Chondrocyte (in vitro differentiated cells): Measurements from ENCODE around the gene SMPD3. TPM values are rescaled to one million over a fixed set of nuclear protein-coding genes. Genes with fewer than 3 reads are reported as not detected.

Source experiments
- DNase-seq: peaks from one replicate; pipeline ENCODE4 v3.0.0; 2021; ENCODE audit warnings: mixed read lengths, low spot score
- H3K27ac Mint-ChIP-seq: one replicate; pipeline ENCODE4 v1.8.0; 2021; ENCODE audit warnings: mild to moderate bottlenecking, moderate library complexity, mixed read lengths; ENCODE audit not compliant: unreplicated experiment
- H3K27me3 Mint-ChIP-seq: 2 replicates; pipeline ENCODE4 v1.8.0; 2021; ENCODE audit warnings: low read depth, mixed read lengths
- H3K36me3 Mint-ChIP-seq: 2 replicates; pipeline ENCODE4 v1.8.0; 2021; ENCODE audit warnings: low read depth, mixed read lengths
- H3K4me1 Mint-ChIP-seq: 2 replicates; pipeline ENCODE4 v1.8.0; 2021; ENCODE audit warnings: low read depth, mild to moderate bottlenecking, mixed read lengths
- H3K4me3 Mint-ChIP-seq: one replicate; pipeline ENCODE4 v1.8.0; 2021; ENCODE audit warnings: mild to moderate bottlenecking, moderate library complexity, mixed read lengths; ENCODE audit not compliant: unreplicated experiment
- H3K9me3 Mint-ChIP-seq: 2 replicates; pipeline ENCODE4 v1.8.0; 2021; ENCODE audit warnings: low read depth, mixed read lengths
- total RNA-seq: library from RNA; stranded (reverse); gene quantifications from 3 replicates; pipeline ENCODE4 v1.2.1, GENCODE V29; 2021
- TF ChIP-seq, protein P1 (sequence below): fragments of 200-600 bp; sonication (generic); IDR thresholded peaks from 2 replicates; pipeline ENCODE4 v1.5.0; 2021; ENCODE audit warnings: antibody characterized with exemption, mild to moderate bottlenecking, moderate library complexity

SMPD3 gene
- total RNA-seq, 1 donor from 2014 or later: not detected

GRCh38 chr16:68454920-68455435 is 6.7 kb upstream of the SMPD3 start:
- Mint-ChIP-seq H3K4me1 (peaks cover 4% of the 10 kb centered on the region), H3K4me3 (no peak overlapping the region), H3K9me3 (no peaks in the 10 kb centered on the region), H3K27ac (no peak overlapping the region), H3K27me3 (no peaks in the 10 kb centered on the region), H3K36me3 (no peaks in the 10 kb centered on the region)
- TF ChIP-seq, protein P1, sequence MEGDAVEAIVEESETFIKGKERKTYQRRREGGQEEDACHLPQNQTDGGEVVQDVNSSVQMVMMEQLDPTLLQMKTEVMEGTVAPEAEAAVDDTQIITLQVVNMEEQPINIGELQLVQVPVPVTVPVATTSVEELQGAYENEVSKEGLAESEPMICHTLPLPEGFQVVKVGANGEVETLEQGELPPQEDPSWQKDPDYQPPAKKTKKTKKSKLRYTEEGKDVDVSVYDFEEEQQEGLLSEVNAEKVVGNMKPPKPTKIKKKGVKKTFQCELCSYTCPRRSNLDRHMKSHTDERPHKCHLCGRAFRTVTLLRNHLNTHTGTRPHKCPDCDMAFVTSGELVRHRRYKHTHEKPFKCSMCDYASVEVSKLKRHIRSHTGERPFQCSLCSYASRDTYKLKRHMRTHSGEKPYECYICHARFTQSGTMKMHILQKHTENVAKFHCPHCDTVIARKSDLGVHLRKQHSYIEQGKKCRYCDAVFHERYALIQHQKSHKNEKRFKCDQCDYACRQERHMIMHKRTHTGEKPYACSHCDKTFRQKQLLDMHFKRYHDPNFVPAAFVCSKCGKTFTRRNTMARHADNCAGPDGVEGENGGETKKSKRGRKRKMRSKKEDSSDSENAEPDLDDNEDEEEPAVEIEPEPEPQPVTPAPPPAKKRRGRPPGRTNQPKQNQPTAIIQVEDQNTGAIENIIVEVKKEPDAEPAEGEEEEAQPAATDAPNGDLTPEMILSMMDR: no peak
- no peak for DNase-seq

DNA sequence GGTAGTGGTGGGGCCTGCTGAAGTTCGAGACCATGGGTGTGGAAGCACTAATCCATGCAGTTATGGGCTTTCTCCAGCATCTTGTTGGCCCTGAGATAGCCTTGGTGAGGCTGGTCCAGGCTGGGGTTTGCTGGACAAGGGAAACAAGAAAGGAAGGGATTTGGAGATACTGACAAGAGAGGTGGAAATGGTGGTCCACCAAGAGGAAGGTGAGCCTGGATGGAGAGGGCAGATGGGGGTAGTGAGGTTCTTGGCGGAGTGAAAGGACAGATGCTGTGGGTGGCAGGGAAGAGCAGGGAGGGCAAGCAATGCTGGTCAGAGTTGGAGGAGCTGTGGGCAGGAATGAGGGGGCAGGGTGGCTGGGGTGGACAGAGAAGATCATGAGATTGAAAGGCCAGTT is 5.5 kb upstream of the SMPD3 start:
- peaks cover 10% of the 10 kb centered on the region for H3K4me1 Mint-ChIP-seq
- H3K36me3 Mint-ChIP-seq: no peaks in the 10 kb centered on the region
- no peak overlapping the region for H3K4me3 Mint-ChIP-seq
- TF ChIP-seq, protein P1: no peak
- no peak overlapping the region for H3K27ac Mint-ChIP-seq
- no peaks in the 10 kb centered on the region for H3K27me3 Mint-ChIP-seq
- no peak for DNase-seq
- no peaks in the 10 kb centered on the region for H3K9me3 Mint-ChIP-seq

GRCh38 chr16:68452176-68452575 is 3.9 kb upstream of the SMPD3 start:
- Mint-ChIP-seq H3K4me3 (no peak overlapping the region), H3K36me3 (no peaks in the 10 kb centered on the region), H3K27ac (no peak overlapping the region), H3K27me3 (no peaks in the 10 kb centered on the region), H3K4me1 (peaks cover 18% of the 10 kb centered on the region), H3K9me3 (no peaks in the 10 kb centered on the region)
- DNase-seq: no peak
- TF ChIP-seq, protein P1: no peak

DNA sequence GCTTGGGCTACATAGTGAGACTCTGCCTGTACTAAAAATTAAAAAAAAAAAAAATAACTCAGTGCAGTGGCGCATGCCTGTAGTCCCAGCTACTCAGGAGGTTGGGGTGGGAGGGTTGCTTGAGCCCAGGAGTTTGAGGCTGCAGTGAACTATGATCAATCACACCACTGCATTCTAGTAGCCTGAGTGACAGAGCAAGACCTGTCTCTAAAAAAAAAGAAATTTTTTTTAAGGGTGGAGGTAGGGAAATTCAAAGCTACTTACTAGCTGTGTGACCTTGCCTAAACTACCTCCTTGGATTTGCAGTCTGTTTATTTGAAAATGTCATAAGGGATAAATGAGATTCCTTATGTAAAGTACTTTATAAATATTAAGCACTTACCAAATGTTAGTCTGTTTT is 3.4 kb upstream of the SMPD3 start:
- H3K27me3 Mint-ChIP-seq: no peaks in the 10 kb centered on the region
- H3K4me1 Mint-ChIP-seq: peaks cover 18% of the 10 kb centered on the region
- no peak for DNase-seq
- no peak overlapping the region for H3K4me3 Mint-ChIP-seq
- no peak overlapping the region for H3K27ac Mint-ChIP-seq
- TF ChIP-seq, protein P1: no peak
- H3K9me3 Mint-ChIP-seq: no peaks in the 10 kb centered on the region
- H3K36me3 Mint-ChIP-seq: no peaks in the 10 kb centered on the region

DNA sequence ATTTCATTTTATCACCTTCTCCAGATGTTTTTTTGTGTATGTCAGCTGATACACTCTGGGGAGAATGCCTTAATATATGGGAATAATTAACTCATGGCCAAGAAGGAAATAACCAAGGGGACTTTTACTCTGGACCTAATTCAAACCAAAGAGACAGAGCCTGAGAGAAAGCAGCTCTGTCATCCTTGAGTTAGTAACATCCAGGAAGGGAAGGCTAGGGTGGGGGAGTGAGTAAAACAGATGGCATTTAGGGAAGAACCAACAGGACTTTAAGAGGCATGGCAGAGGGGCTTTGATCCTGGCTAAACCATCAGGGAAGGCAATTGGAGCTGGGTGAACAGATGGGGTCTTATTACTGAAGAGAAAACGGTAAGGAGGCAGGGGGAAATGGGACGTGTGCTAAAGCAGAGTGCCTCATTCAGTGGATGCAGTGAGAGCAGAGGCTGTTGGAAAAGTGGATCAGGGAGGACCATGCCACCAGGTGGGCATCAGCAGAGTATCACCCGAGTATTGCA is 2.5 kb upstream of the SMPD3 start:
- Mint-ChIP-seq H3K27ac (no peak overlapping the region), H3K9me3 (no peaks in the 10 kb centered on the region), H3K4me1 (peaks cover 18% of the 10 kb centered on the region), H3K27me3 (no peaks in the 10 kb centered on the region), H3K36me3 (no peaks in the 10 kb centered on the region), H3K4me3 (no peak overlapping the region)
- DNase-seq: no peak
- TF ChIP-seq, protein P1: no peak
